ENCODE results near the gene GPR25.
A peak's percentile ranks its signal among the peaks of the same experiment; 100 is the strongest.

GPR25 gene

GRCh38 chr1:200845360-200845759 is 27.4 kb upstream of the GPR25 start:
- H3K4me3 ChIP-seq (ENCODE audit: low read length) = no peak overlapping the region
- no peak for DNase-seq (ENCODE audit: low read depth)
- TF ChIP-seq CTCF (conservative IDR thresholded peaks at IDR 0.05; ENCODE audit: low read length) = no peak

DNA sequence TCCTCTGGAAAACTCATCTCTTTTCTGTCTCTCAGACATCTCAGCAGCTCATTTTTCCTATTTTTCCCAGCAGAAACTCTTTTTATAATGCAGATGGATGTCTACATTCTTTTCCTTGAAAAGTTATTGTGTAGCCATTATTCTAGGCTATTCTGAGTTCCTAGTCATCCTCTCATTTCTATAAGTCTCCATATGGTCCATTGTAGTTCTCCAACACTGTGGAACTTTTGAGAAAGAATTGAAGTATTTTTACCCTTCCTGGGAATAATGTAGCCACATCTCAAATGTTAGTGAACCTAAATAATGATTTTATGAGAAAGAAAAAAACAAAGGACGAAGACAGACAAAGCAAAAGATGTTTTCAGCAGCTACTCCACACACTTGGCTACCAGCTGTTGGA is 26.4 kb upstream of the GPR25 start:
- no peak for TF ChIP-seq CTCF (conservative IDR thresholded peaks at IDR 0.05; ENCODE audit: low read length)
- no peak for DNase-seq (ENCODE audit: low read depth)

GRCh38 chr1:200849430-200849829 is 23.4 kb upstream of the GPR25 start:
- no peak overlapping the region for H3K4me3 ChIP-seq (ENCODE audit: low read length)
- no peak for DNase-seq (ENCODE audit: low read depth)
- no peak for TF ChIP-seq CTCF (conservative IDR thresholded peaks at IDR 0.05; ENCODE audit: low read length)

More for the DNA sequence above, 26.4 kb upstream of the GPR25 start:
- no peak overlapping the region for H3K4me3 ChIP-seq (ENCODE audit: low read length)

DNA sequence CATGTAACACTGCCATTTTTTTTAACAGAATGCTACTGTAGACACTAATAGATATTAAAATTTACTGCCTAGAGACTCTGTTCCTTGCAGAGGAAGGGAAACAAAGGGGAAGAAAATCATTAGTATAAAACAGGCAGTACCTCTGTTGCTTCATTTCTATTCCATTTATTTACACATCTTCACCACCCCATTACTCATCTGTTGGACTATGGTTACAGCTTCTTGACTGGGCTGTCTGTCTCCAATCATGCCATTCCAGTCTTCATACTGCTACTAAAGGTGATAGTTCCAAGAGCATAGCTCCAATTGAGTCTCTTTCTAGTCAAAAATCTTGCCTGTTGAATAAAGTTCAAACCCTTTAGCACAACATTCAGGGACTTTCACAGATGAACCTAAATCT is 22.2 kb upstream of the GPR25 start:
- no peak for TF ChIP-seq CTCF (conservative IDR thresholded peaks at IDR 0.05; ENCODE audit: low read length)
- H3K4me3 ChIP-seq (ENCODE audit: low read length) = no peak overlapping the region
- no peak for DNase-seq (ENCODE audit: low read depth)

DNA sequence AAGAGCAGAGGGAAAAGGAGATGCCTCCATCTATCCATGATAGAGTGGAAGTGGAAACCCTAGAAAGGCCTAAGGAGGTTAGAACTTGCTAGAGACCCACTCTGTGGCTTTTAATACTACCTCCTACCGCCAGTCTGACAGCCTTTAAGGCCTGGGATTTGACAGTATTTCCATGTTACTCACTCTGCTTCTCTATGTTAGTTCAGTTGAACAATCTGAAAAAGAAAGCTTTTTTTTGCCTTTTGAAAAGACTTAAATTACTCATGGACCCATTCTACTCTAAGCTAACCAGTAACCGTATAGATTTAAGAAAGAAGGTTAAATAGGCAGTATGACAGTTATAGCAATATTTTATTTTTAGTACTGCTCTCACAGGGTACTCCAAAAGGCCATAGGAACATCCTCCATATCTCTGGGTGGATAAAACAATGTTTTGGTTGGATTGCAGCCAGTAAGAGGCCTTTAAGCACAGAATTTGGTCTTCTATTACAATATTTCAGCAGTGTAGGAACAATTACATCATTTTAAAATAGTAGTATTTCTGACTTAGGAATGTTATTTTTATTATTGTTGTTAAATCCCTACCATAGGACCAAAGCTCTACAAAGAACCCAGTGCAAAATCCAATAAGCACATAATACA is 15.9 kb upstream of the GPR25 start:
- no peak overlapping the region for H3K4me3 ChIP-seq (ENCODE audit: low read length)
- peak; percentile 27 for DNase-seq (ENCODE audit: low read depth)
- no peak for TF ChIP-seq CTCF (conservative IDR thresholded peaks at IDR 0.05; ENCODE audit: low read length)

GRCh38 chr1:200857804-200858203 is 15.0 kb upstream of the GPR25 start:
- no peak for DNase-seq (ENCODE audit: low read depth)
- no peak for TF ChIP-seq CTCF (conservative IDR thresholded peaks at IDR 0.05; ENCODE audit: low read length)
- no peak overlapping the region for H3K4me3 ChIP-seq (ENCODE audit: low read length)

DNA sequence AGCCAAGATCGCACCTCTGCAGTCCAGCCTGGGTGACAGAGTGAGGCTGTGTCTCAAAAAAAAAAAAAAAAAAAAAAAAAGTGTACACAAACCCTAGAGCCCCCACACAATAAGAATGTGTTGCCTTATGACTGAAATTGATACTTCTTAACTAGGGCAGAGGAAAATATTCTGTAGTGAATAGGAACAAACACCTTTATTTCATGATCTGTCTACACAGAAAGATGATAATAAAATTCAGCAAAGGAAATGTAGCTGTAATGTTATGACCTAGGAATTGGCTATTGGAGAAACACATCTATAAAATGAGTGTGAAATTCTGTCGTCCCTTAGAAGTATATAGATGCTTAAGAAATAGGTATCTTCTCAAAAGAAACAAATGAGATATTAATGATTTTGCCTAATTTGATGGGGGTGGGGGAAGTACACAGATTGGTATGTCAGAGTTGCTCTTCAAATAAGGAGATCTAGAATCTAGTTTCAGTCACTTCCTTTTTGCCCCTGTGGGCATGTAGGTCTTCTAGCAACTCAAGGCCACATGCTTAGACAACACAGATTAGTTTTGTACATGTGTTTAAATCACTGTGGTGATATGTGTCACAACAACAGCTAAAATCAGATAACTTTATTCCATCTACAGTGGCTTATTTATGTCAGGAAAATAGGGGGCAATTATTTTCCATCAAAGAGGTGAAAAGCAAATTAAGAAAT is 10.7 kb upstream of the GPR25 start:
- no peak for DNase-seq (ENCODE audit: low read depth)
- TF ChIP-seq CTCF (conservative IDR thresholded peaks at IDR 0.05; ENCODE audit: low read length) = no peak

More for the DNA sequence above, 10.7 kb upstream of the GPR25 start:
- no peak overlapping the region for H3K4me3 ChIP-seq (ENCODE audit: low read length)

Data from AG10803 (cell line).